ENCODE data around the gene COMMD2. TPM values are rescaled to one million over a fixed set of nuclear protein-coding genes. Genes with fewer than 3 reads are reported as not detected.

COMMD2 gene
- total RNA-seq (10 to 100 TPM; 22.4 to 36.1 (median 31.9) TPM), polyA plus RNA-seq (10 to 100 TPM in 1 of 3 donors, 1 to 10 TPM in 2; 8.9 to 12.5 (median 9.9) TPM)
- long read RNA-seq, donor 1, transcript COMMD2-203 (5 exons, 3,706 nt) = major isoform, 28 of 33 reads
- long read RNA-seq, donor 1, partial matches to known transcripts = 0 of 33 reads
- long read RNA-seq, donor 1, other reads (novel, unspliced or antisense) = 0 of 33 reads
- long read RNA-seq, donor 2, transcript COMMD2-201 (4 exons, 739 nt) = minor isoform, 6 of 24 reads
- long read RNA-seq, donor 2, transcript COMMD2-203 (5 exons, 3,706 nt) = major isoform, 16 of 24 reads
- long read RNA-seq, donor 2, partial matches to known transcripts = 0 of 24 reads
- long read RNA-seq, donor 2, other reads (novel, unspliced or antisense) = 0 of 24 reads

DNA sequence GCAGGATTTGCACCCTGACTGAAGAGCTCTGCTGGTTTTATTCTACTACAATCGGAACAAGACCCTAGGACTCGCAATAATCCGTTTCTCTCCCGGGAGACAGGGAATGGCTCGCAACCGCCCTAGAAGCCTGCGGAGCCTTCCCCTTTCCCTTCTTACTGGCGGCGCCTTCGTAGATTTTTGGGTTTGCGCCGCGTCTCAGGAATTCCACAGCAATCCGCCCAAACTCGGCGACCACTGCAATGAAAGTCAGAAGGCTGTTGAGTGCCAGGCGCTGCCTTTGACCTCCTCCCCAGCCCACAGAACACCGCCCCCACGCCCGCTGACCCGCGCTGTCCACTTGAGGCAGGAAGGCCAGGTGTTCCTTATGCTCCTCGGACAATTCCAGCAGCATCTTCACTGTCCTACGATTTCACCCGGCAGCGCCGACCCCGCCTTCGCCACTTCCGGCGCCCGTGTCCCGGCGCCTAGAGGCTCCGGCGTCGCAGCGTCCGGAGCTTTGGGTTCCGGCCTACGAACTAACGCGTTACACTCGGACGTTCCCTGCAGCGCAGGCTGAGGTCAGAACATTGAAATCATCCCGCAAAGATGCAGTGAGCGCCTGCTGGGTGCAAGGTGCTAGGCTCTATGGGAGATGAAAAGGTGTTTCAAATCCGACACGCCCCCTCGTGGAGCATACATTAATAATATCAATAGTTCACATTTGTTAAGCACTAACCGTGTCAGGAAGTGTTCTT, at the start of gene COMMD2:
TSS of gene COMMD2 (minus strand) at position 439 of the 737 bp plus-strand sequence. CDS start at position 394, 45 bp downstream.
- DNase-seq = peak; percentile 93
- Histone ChIP-seq H3K36me3 (peaks cover 0 to 39% (median 22%) of the 10 kb centered on the region in 6 donors), H3K27me3 (replicated peaks in 1 of 7) (no peaks in the 10 kb centered on the region), H3K4me1 (peaks cover 8 to 42% (median 25%) of the 10 kb centered on the region in 6 donors), H3K4me3 (peak within 1 kb of the TSS; percentile 49 to 87 (median 78)), H3K9me3 (no peaks in the 10 kb centered on the region), H3K27ac (peak within 1 kb of the TSS; percentile 30 to 87 (median 83))
- TF ChIP-seq, protein P1, sequence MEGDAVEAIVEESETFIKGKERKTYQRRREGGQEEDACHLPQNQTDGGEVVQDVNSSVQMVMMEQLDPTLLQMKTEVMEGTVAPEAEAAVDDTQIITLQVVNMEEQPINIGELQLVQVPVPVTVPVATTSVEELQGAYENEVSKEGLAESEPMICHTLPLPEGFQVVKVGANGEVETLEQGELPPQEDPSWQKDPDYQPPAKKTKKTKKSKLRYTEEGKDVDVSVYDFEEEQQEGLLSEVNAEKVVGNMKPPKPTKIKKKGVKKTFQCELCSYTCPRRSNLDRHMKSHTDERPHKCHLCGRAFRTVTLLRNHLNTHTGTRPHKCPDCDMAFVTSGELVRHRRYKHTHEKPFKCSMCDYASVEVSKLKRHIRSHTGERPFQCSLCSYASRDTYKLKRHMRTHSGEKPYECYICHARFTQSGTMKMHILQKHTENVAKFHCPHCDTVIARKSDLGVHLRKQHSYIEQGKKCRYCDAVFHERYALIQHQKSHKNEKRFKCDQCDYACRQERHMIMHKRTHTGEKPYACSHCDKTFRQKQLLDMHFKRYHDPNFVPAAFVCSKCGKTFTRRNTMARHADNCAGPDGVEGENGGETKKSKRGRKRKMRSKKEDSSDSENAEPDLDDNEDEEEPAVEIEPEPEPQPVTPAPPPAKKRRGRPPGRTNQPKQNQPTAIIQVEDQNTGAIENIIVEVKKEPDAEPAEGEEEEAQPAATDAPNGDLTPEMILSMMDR (IDR thresholded peaks at IDR 0.05 in 8 of 11, conservative IDR thresholded peaks at IDR 0.05 in 3 of 11) = peak in 7 of 11 experiments; percentile 6 to 60 (median 33)
- TF ChIP-seq POLR2A (IDR thresholded peaks at IDR 0.05) = peak in 1 of 3 donors; percentile 45
- TF ChIP-seq POLR2AphosphoS5 (IDR thresholded peaks at IDR 0.05) = peak; percentile 91 to 95 (median 92)
- WGBS, 5 donors = 0% methylated on average over 50 to 52 of the region's 52 CpGs
- intact Hi-C loops (cut with DNase I; ENCODE audit: low total_unique reads) = no loop called here

DNA sequence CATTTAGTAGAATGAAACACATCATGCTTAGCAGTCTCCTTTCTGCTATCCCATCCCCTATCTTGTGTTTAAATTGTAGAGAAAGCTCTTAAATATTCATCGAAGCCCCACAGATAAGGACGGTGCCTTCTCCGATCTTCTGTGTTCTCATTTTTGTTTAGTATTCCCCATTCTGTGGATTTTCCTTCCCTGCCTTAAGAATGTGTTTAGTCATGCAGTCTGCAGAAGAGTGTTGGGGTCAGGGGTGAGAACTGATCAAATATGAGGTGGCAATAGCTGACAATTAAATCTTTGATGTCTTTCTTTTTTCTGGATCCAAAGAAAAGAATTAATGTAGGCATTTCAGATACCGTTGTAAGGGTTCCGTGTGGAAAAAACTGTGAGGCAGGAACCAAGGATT, 49.4 kb upstream of the COMMD2 start:
- TF ChIP-seq, protein P1 (IDR thresholded peaks at IDR 0.05 in 8 of 11, conservative IDR thresholded peaks at IDR 0.05 in 3 of 11) = no peak
- TF ChIP-seq POLR2AphosphoS5 (IDR thresholded peaks at IDR 0.05) (no peak), POLR2A (IDR thresholded peaks at IDR 0.05) (no peak)
- peaks cover 0 to 5% (median 0%) of the 10 kb centered on the region in 8 donors for H3K9me3 ChIP-seq
- 74 to 87% (median 77%) methylated on average over 5 of the region's 5 CpGs for WGBS, 5 donors
- intact Hi-C loops (cut with DNase I; ENCODE audit: low total_unique reads) = no loop called here
- H3K27me3 ChIP-seq (replicated peaks in 1 of 7) = no peaks in the 10 kb centered on the region
- H3K4me1 ChIP-seq = no peaks in the 10 kb centered on the region
- H3K36me3 ChIP-seq = no peaks in the 10 kb centered on the region
- H3K27ac ChIP-seq = no peak overlapping the region
- H3K4me3 ChIP-seq = no peak overlapping the region
- no peak for DNase-seq

DNA sequence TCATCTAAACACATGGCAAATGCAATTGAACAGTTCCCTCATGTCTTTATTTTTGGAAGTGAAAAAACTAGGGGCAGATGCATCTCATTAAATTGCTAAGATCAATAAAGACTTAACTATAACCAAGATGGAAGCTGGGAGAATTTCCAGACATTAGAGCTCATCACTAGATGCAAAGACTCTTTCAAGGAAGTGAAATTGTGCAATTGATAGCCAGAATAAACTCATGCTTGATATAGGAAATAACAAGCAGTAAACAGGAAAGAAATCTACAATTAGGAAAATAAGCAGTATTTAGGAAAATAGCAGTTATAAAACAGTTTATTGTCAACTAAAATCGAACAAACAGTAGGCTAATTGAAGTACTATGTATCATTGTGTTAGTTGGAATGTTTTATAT, 48.9 kb upstream of the COMMD2 start:
- no peak overlapping the region for H3K4me3 ChIP-seq
- intact Hi-C loops (cut with DNase I; ENCODE audit: low total_unique reads) = no loop called here
- no peaks in the 10 kb centered on the region for H3K36me3 ChIP-seq
- WGBS, 5 donors = 71 to 82% (median 75%) methylated on average over 1 of the region's 1 CpG
- no peak overlapping the region for H3K27ac ChIP-seq
- peaks cover 0 to 5% (median 0%) of the 10 kb centered on the region in 8 donors for H3K9me3 ChIP-seq
- H3K4me1 ChIP-seq = no peaks in the 10 kb centered on the region
- no peaks in the 10 kb centered on the region for H3K27me3 ChIP-seq (replicated peaks in 1 of 7)
- no peak for DNase-seq
- no peak for TF ChIP-seq POLR2A (IDR thresholded peaks at IDR 0.05)
- TF ChIP-seq, protein P1 (IDR thresholded peaks at IDR 0.05 in 8 of 11, conservative IDR thresholded peaks at IDR 0.05 in 3 of 11) = no peak
- TF ChIP-seq POLR2AphosphoS5 (IDR thresholded peaks at IDR 0.05) = no peak

DNA sequence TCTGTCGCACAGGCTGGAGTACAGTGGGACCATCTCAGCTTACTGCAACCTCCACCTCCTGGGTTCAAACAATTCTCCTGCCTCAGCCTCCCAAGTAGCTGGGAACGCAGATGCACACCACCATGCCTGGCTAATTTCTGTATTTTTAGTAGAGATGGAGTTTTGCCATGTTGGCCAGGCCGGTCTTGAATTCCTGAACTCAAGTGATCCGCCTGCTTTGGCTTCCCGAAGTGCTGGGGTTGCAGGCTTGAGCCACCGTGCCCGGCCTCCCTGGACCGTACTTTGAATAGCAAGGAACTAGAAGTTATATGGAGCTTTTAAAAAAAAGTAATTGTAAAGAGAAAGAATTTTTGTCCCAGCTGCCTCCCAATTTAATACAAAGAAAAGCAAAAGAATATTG, 48.4 kb upstream of the COMMD2 start:
- Histone ChIP-seq H3K9me3 (peaks cover 0 to 5% (median 0%) of the 10 kb centered on the region in 8 donors), H3K27me3 (replicated peaks in 1 of 7) (no peaks in the 10 kb centered on the region), H3K27ac (no peak overlapping the region), H3K4me3 (no peak overlapping the region), H3K4me1 (no peaks in the 10 kb centered on the region), H3K36me3 (no peaks in the 10 kb centered on the region)
- DNase-seq = no peak
- TF ChIP-seq, protein P1 (IDR thresholded peaks at IDR 0.05 in 8 of 11, conservative IDR thresholded peaks at IDR 0.05 in 3 of 11) = no peak
- intact Hi-C loops (cut with DNase I; ENCODE audit: low total_unique reads) = no loop called here
- WGBS, 5 donors = 94 to 95% (median 94%) methylated on average over 8 of the region's 8 CpGs
